ENCODE measurements around the gene PIP5KL1. TPM values are rescaled to one million over a fixed set of nuclear protein-coding genes. Genes with fewer than 3 reads are reported as not detected.

The PIP5KL1 gene
- total RNA-seq, 1 donor from 2014 or later, result not detected

DNA sequence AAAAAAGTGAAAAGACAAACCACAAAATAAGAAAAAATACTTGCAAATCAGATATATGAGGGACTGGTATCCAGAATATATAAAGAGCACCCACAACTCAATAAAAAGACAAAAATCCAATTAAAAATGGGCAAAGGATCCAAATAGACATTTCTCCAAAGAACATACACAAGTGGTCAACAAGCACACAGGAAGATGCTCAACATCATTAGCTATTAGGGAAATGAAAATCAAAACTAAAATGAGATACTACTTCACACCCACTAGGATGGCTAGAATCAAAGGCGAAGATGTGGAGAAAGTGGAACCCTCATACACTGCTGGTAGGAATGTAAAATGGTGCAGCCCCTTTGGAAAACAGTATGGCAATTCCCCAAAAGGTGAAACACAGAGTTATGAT lies 28.2 kb upstream of the PIP5KL1 start:
- DNase-seq (ENCODE audit: low spot score in 2 of 2), result no peak
- H3K36me3 ChIP-seq, result no peaks in the 10 kb centered on the region
- peaks cover 6 to 29% of the 10 kb centered on the region in 2 donors for H3K4me1 ChIP-seq
- no peak for TF ChIP-seq CTCF (IDR thresholded peaks at IDR 0.05)
- H3K27me3 ChIP-seq, result no peaks in the 10 kb centered on the region
- no peaks in the 10 kb centered on the region for H3K9me3 ChIP-seq
- H3K27ac ChIP-seq, result no peak overlapping the region
- intact Hi-C loops (cut with DNase I), result no loop called here
- no peak overlapping the region for H3K4me3 ChIP-seq

DNA sequence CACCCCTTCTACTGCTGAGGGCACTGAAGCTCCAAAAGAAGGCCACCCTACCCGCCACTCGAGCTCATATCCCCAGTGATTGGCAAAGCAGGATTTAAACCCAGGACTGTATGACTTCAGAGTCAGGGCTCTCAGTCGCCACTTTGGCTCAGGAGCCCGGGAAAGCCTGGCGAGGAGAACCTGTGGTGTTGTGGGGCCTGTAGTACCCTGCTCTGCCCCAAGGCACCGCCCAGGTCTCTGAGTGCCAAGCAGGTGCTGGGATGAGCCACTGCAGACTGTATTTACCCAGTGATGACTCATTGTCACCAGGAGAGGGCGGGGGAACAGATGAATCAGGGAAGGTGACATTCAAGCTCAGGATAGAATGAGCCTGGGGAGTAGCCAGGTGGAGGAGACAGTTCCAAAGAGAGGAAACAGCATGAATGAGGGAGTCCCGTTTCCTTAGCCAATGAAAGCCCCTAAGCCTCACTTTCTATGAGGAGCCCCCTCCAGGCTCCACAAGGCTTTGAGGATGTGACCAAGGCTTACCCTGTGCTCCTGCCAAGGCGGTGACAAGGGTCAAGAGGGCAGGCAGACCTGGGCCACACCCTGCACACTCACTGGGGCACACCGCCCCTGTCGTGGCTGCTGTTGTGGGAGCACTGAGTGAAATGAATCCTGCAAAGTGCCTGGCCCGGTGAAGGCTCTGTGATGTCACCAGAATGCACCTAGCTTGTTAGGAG lies 24.9 kb upstream of the PIP5KL1 start:
- intact Hi-C loops (cut with DNase I), result no loop called here
- no peaks in the 10 kb centered on the region for H3K36me3 ChIP-seq
- no peak overlapping the region for H3K4me3 ChIP-seq
- no peaks in the 10 kb centered on the region for H3K9me3 ChIP-seq
- TF ChIP-seq CTCF (IDR thresholded peaks at IDR 0.05), result no peak
- no peak overlapping the region for H3K27ac ChIP-seq
- DNase-seq (ENCODE audit: low spot score in 2 of 2), result no peak
- H3K27me3 ChIP-seq, result no peaks in the 10 kb centered on the region
- peaks cover 0 to 12% of the 10 kb centered on the region in 2 donors for H3K4me1 ChIP-seq

GRCh38 chr9:127954831-127955293 lies 24.3 kb upstream of the PIP5KL1 start:
- no peak for DNase-seq (ENCODE audit: low spot score in 2 of 2)
- Histone ChIP-seq H3K4me3 (no peak overlapping the region), H3K9me3 (no peaks in the 10 kb centered on the region), H3K27me3 (no peaks in the 10 kb centered on the region), H3K27ac (no peak overlapping the region), H3K36me3 (no peaks in the 10 kb centered on the region), H3K4me1 (peaks cover 0 to 11% of the 10 kb centered on the region in 2 donors)
- intact Hi-C loops (cut with DNase I), result no loop called here
- no peak for TF ChIP-seq CTCF (IDR thresholded peaks at IDR 0.05)

DNA sequence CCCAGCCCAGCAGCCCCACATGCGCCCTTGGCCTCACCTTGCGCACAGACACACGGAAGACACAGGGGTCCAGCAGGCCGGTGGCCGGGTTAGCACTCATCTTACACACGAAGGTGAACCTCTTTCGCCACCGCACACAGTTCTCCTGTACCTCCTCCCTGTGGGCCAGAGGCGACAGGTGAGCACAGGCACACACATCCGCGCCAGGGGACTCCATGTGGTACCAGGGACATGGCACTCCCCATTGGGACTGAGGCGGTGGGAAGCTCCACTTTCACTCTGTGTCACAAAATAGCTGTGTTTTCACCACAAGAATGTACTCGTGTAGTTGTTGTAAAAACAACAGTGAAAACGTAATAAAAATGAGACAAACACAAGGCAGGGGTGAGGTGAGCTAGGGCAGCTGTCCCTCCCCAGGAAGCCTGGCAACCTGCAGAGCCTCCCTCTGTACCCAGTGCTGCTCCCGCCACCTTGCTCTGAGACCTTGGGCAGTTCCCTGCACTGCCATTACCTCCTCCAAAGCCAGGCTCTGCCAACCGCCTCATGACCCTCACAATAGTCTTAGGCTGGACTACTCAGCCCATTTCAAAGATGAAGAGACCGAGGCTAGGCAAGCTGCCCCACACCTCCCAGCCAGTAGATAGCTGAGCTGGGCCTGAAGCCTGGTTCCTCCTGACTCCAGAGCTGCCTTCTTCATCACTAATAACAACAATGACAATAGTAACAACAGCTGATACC lies 23.4 kb upstream of the PIP5KL1 start:
- no peak for TF ChIP-seq CTCF (IDR thresholded peaks at IDR 0.05)
- no peaks in the 10 kb centered on the region for H3K27me3 ChIP-seq
- intact Hi-C loops (cut with DNase I), result no loop called here
- peaks cover 0 to 11% of the 10 kb centered on the region in 2 donors for H3K4me1 ChIP-seq
- no peak overlapping the region for H3K27ac ChIP-seq
- no peaks in the 10 kb centered on the region for H3K9me3 ChIP-seq
- no peak for DNase-seq (ENCODE audit: low spot score in 2 of 2)
- H3K4me3 ChIP-seq, result no peak overlapping the region
- H3K36me3 ChIP-seq, result no peaks in the 10 kb centered on the region

GRCh38 chr9:127953154-127953553 lies 22.6 kb upstream of the PIP5KL1 start:
- Histone ChIP-seq H3K4me3 (no peak overlapping the region), H3K4me1 (peaks cover 0 to 11% of the 10 kb centered on the region in 2 donors), H3K27ac (no peak overlapping the region), H3K27me3 (no peaks in the 10 kb centered on the region), H3K9me3 (no peaks in the 10 kb centered on the region), H3K36me3 (no peaks in the 10 kb centered on the region)
- TF ChIP-seq CTCF (IDR thresholded peaks at IDR 0.05), result no peak
- intact Hi-C loops (cut with DNase I), result no loop called here
- no peak for DNase-seq (ENCODE audit: low spot score in 2 of 2)
